Measurements from ENCODE around the gene C2orf66. TPM values are rescaled to one million over a fixed set of nuclear protein-coding genes. Genes with fewer than 3 reads are reported as not detected.

C2orf66 gene
- total RNA-seq, 1 donor from 2014 or later: 0.54 TPM

DNA sequence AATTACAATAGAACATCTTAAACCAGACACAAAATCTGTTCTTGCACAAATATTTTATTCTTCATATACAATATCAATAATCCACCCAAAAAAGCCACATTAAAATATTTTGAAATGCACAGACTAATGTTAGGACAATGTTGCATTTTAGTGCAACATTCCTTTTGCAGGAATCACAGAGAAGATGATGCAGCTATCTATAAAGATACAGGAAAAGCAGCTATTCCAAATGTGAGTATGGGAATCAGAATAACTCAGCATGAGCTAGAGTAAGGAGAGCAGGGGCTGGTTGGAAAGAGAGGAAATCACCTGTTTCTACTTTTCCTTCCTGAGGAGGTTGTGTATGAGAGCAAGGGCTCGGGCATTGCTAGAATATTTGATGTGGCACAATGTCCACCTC lies 4.8 kb downstream of the C2orf66 start:
- Mint-ChIP-seq H3K4me3 (ENCODE audit: unreplicated experiment) (no peak overlapping the region), H3K4me1 (ENCODE audit: low read depth, unreplicated experiment) (peaks cover 6% of the 10 kb centered on the region), H3K27me3 (ENCODE audit: low read depth, unreplicated experiment) (no peaks in the 10 kb centered on the region), H3K27ac (ENCODE audit: unreplicated experiment) (no peak overlapping the region), H3K9me3 (ENCODE audit: unreplicated experiment) (no peaks in the 10 kb centered on the region), H3K36me3 (ENCODE audit: low read depth, unreplicated experiment) (no peaks in the 10 kb centered on the region)
- H3K9ac ChIP-seq (ENCODE audit: low read length): no peak overlapping the region
- H3K9me3 ChIP-seq (ENCODE audit: insufficient read depth, low read depth, low read length): no peaks in the 10 kb centered on the region
- H4K20me1 ChIP-seq (ENCODE audit: insufficient read depth, low read length): no peaks in the 10 kb centered on the region
- peaks cover 1% of the 10 kb centered on the region for H3K79me2 ChIP-seq (ENCODE audit: insufficient read depth, low read length)
- no peak overlapping the region for H2AFZ ChIP-seq (ENCODE audit: low read depth, low read length)
- H3K4me3 ChIP-seq (ENCODE audit: insufficient read depth, low read depth, low read length): no peak overlapping the region
- FAIRE-seq (no peak), DNase-seq (ENCODE audit: low read depth) (no peak)
- no peak overlapping the region for H3K27ac ChIP-seq (ENCODE audit: low read depth, low read length)
- no peaks in the 10 kb centered on the region for H3K36me3 ChIP-seq (ENCODE audit: insufficient read depth, low read length)
- peaks cover 8% of the 10 kb centered on the region for H3K4me1 ChIP-seq (ENCODE audit: insufficient read depth, low read length)
- no peaks in the 10 kb centered on the region for H3K27me3 ChIP-seq (ENCODE audit: insufficient read depth, low read length)
- no peak overlapping the region for H3K4me2 ChIP-seq (ENCODE audit: low read length)
- no peak for TF ChIP-seq EZH2 (IDR thresholded peaks at IDR 0.05; ENCODE audit: insufficient read depth, low read length)

DNA sequence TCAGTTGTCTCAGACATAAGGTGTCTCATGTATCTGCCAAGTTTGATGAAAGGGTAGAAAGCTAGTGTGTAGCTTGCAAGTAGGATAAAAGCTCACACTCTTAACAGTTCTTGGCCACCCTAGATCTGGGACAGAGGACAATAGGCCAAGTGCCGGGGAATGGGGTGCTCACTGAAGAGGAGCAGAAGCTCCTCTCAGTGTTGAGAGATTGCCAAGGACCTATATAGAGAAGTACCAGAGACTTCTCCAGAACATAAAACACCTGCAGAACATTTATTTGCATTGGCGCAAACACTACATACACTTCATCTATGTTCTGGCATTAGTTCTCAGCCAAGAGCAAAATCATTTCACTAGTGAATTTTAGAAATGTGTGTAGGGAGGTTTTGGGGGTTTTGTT lies 6.8 kb downstream of the C2orf66 start:
- no peaks in the 10 kb centered on the region for H3K9me3 Mint-ChIP-seq (ENCODE audit: unreplicated experiment)
- TF ChIP-seq, protein P1, sequence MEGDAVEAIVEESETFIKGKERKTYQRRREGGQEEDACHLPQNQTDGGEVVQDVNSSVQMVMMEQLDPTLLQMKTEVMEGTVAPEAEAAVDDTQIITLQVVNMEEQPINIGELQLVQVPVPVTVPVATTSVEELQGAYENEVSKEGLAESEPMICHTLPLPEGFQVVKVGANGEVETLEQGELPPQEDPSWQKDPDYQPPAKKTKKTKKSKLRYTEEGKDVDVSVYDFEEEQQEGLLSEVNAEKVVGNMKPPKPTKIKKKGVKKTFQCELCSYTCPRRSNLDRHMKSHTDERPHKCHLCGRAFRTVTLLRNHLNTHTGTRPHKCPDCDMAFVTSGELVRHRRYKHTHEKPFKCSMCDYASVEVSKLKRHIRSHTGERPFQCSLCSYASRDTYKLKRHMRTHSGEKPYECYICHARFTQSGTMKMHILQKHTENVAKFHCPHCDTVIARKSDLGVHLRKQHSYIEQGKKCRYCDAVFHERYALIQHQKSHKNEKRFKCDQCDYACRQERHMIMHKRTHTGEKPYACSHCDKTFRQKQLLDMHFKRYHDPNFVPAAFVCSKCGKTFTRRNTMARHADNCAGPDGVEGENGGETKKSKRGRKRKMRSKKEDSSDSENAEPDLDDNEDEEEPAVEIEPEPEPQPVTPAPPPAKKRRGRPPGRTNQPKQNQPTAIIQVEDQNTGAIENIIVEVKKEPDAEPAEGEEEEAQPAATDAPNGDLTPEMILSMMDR (IDR thresholded peaks at IDR 0.05; ENCODE audit: insufficient read depth, low read depth, low read length): no peak
- TF ChIP-seq EZH2 (IDR thresholded peaks at IDR 0.05; ENCODE audit: insufficient read depth, low read length): no peak
- FAIRE-seq: no peak
- no peak overlapping the region for H3K4me3 Mint-ChIP-seq (ENCODE audit: unreplicated experiment)
- H3K27ac Mint-ChIP-seq (ENCODE audit: unreplicated experiment): no peak overlapping the region
- no peak overlapping the region for H3K4me3 ChIP-seq (ENCODE audit: insufficient read depth, low read depth, low read length)
- H3K36me3 Mint-ChIP-seq (ENCODE audit: low read depth, unreplicated experiment): no peaks in the 10 kb centered on the region
- H3K27me3 ChIP-seq (ENCODE audit: insufficient read depth, low read length): no peaks in the 10 kb centered on the region
- H3K4me1 Mint-ChIP-seq (ENCODE audit: low read depth, unreplicated experiment): peaks cover 10% of the 10 kb centered on the region
- H3K9me3 ChIP-seq (ENCODE audit: insufficient read depth, low read depth, low read length): no peaks in the 10 kb centered on the region
- H3K79me2 ChIP-seq (ENCODE audit: insufficient read depth, low read length): peaks cover 19% of the 10 kb centered on the region
- H3K9ac ChIP-seq (ENCODE audit: low read length): peak overlapping the region; percentile 62
- H3K4me1 ChIP-seq (ENCODE audit: insufficient read depth, low read length): peaks cover 8% of the 10 kb centered on the region
- no peaks in the 10 kb centered on the region for H3K27me3 Mint-ChIP-seq (ENCODE audit: low read depth, unreplicated experiment)
- DNase-seq (ENCODE audit: low read depth): no peak
- no peaks in the 10 kb centered on the region for H3K36me3 ChIP-seq (ENCODE audit: insufficient read depth, low read length)
- H3K27ac ChIP-seq (ENCODE audit: low read depth, low read length): peak overlapping the region; percentile 73
- peak overlapping the region; percentile 73 for H3K4me2 ChIP-seq (ENCODE audit: low read length)
- no peaks in the 10 kb centered on the region for H4K20me1 ChIP-seq (ENCODE audit: insufficient read depth, low read length)
- H2AFZ ChIP-seq (ENCODE audit: low read depth, low read length): peak overlapping the region; percentile 32

GRCh38 chr2:196801674-196802261 lies 7.4 kb downstream of the C2orf66 start:
- no peak for FAIRE-seq
- TF ChIP-seq, protein P1 (IDR thresholded peaks at IDR 0.05; ENCODE audit: insufficient read depth, low read depth, low read length): no peak
- no peak for TF ChIP-seq EZH2 (IDR thresholded peaks at IDR 0.05; ENCODE audit: insufficient read depth, low read length)
- Histone ChIP-seq H3K4me1 (ENCODE audit: insufficient read depth, low read length) (peaks cover 8% of the 10 kb centered on the region), H3K4me2 (ENCODE audit: low read length) (peak overlapping the region; percentile 73), H3K9ac (ENCODE audit: low read length) (peak overlapping the region; percentile 62), H2AFZ (ENCODE audit: low read depth, low read length) (peak overlapping the region; percentile 32), H3K27ac (ENCODE audit: low read depth, low read length) (peak overlapping the region; percentile 73), H3K79me2 (ENCODE audit: insufficient read depth, low read length) (peaks cover 21% of the 10 kb centered on the region), H4K20me1 (ENCODE audit: insufficient read depth, low read length) (no peaks in the 10 kb centered on the region), H3K36me3 (ENCODE audit: insufficient read depth, low read length) (peaks cover 2% of the 10 kb centered on the region), H3K9me3 (ENCODE audit: insufficient read depth, low read depth, low read length) (no peaks in the 10 kb centered on the region), H3K4me3 (ENCODE audit: insufficient read depth, low read depth, low read length) (no peak overlapping the region), H3K27me3 (ENCODE audit: insufficient read depth, low read length) (no peaks in the 10 kb centered on the region)
- peak; percentile 46 for DNase-seq (ENCODE audit: low read depth)
- no peaks in the 10 kb centered on the region for H3K36me3 Mint-ChIP-seq (ENCODE audit: low read depth, unreplicated experiment)
- no peaks in the 10 kb centered on the region for H3K9me3 Mint-ChIP-seq (ENCODE audit: unreplicated experiment)
- peak overlapping the region; percentile 58 for H3K27ac Mint-ChIP-seq (ENCODE audit: unreplicated experiment)
- peaks cover 10% of the 10 kb centered on the region for H3K4me1 Mint-ChIP-seq (ENCODE audit: low read depth, unreplicated experiment)
- H3K4me3 Mint-ChIP-seq (ENCODE audit: unreplicated experiment): no peak overlapping the region
- no peaks in the 10 kb centered on the region for H3K27me3 Mint-ChIP-seq (ENCODE audit: low read depth, unreplicated experiment)
